GM19240 (cell line): ENCODE results near the gene RIPPLY2.
"Not testable (repeated sequence)": the region's sequence is repeated elsewhere in the genome, so short reads cannot be mapped to it uniquely, and the experiment has no call there.

Experiments
- DNase-seq: peaks from one replicate; pipeline ENCODE4 v3.0.0; 2011; ENCODE audit warnings: low spot score; ENCODE audit not compliant: insufficient read length

RIPPLY2 gene

GRCh38 chr6:83860359-83860755 lies 7.2 kb downstream of the RIPPLY2 start:
- DNase-seq = no peak

GRCh38 chr6:83860782-83861495 lies 7.8 kb downstream of the RIPPLY2 start:
- no peak for DNase-seq

GRCh38 chr6:83862776-83863471 lies 9.8 kb downstream of the RIPPLY2 start:
- no peak for DNase-seq

- DNase-seq = no peak
Observed at GRCh38 chr6:83867043-83867442, 13.9 kb downstream of the RIPPLY2 start.

GRCh38 chr6:83867527-83868161 lies 14.5 kb downstream of the RIPPLY2 start:
- DNase-seq = no peak

GRCh38 chr6:83868639-83869038 lies 15.5 kb downstream of the RIPPLY2 start:
- no peak for DNase-seq

GRCh38 chr6:83870649-83871048 lies 17.5 kb downstream of the RIPPLY2 start:
- DNase-seq = no peak

- no peak for DNase-seq
Observed at GRCh38 chr6:83872386-83873118, 19.4 kb downstream of the RIPPLY2 start.

GRCh38 chr6:83873869-83874268 lies 20.7 kb downstream of the RIPPLY2 start:
- DNase-seq = no peak

- no peak for DNase-seq
Observed at GRCh38 chr6:83875843-83876242, 22.7 kb downstream of the RIPPLY2 start.

GRCh38 chr6:83878902-83879644 lies 25.9 kb downstream of the RIPPLY2 start:
- no peak for DNase-seq

- DNase-seq = no peak
Observed at GRCh38 chr6:83879746-83880145, 26.6 kb downstream of the RIPPLY2 start.

GRCh38 chr6:83883240-83883639 lies 30.1 kb downstream of the RIPPLY2 start:
- DNase-seq = no peak

GRCh38 chr6:83884523-83884922 lies 31.4 kb downstream of the RIPPLY2 start:
- peak; percentile 8 for DNase-seq

- no peak for DNase-seq
Observed at GRCh38 chr6:83885984-83886383, 32.8 kb downstream of the RIPPLY2 start.

- DNase-seq = no peak
Observed at GRCh38 chr6:83889621-83890020, 36.5 kb downstream of the RIPPLY2 start.

GRCh38 chr6:83890520-83890919 lies 37.4 kb downstream of the RIPPLY2 start:
- DNase-seq = no peak

GRCh38 chr6:83891586-83891985 lies 38.4 kb downstream of the RIPPLY2 start:
- no peak for DNase-seq

GRCh38 chr6:83893024-83893423 lies 39.9 kb downstream of the RIPPLY2 start:
- DNase-seq = no peak

GRCh38 chr6:83897094-83897493 lies 43.9 kb downstream of the RIPPLY2 start:
- not testable (repeated sequence) for DNase-seq

- DNase-seq = no peak
Observed at GRCh38 chr6:83901624-83902023, 48.5 kb downstream of the RIPPLY2 start.
